ENCODE data around the gene NME4. TPM values are rescaled to one million over a fixed set of nuclear protein-coding genes. Genes with fewer than 3 reads are reported as not detected.
A peak's percentile ranks its signal among the peaks of the same experiment; 100 is the strongest.

Gene NME4
- polyA plus RNA-seq, 1 of the 3 experiments (the other 2 are of a cell fraction) = 509 TPM

GRCh38 chr16:379183-379960, 17.6 kb upstream of the NME4 start:
- Histone ChIP-seq H3K9ac (no peak overlapping the region), H3K27me3 (ENCODE audit: insufficient read depth) (no peaks in the 10 kb centered on the region), H3K9me2 (no peaks in the 10 kb centered on the region), H3F3A (replicated peaks; ENCODE audit: insufficient read depth) (no peaks in the 10 kb centered on the region), H3K4me3 (ENCODE audit: low read depth in 2 of 2, low read length in 1 of 2) (no peak overlapping the region), H3K9me3 (no peaks in the 10 kb centered on the region), H3K27ac (ENCODE audit: low read depth in 2 of 2, low read length in 1 of 2) (no peak overlapping the region), H3K36me3 (replicated peaks in 1 of 2; ENCODE audit: control insufficient read depth in 1 of 2, insufficient read depth in 2 of 2, low read length in 1 of 2) (peaks cover 0 to 30% of the 10 kb centered on the region in 2 experiments), H3K4me2 (peak overlapping the region; percentile 97; the same call in 1 of the 2 replicates), H2AFZ (ENCODE audit: low read depth) (no peak overlapping the region), H3K79me2 (ENCODE audit: insufficient read depth) (peaks cover 29% of the 10 kb centered on the region), H3K4me1 (ENCODE audit: control insufficient read depth in 1 of 2, insufficient read depth in 2 of 2, low read depth in 1 of 2, low read length in 1 of 2) (peaks cover 5 to 23% of the 10 kb centered on the region in 2 experiments; a peak in 2 of 4 replicates), H4K20me1 (ENCODE audit: insufficient read depth) (peaks cover 17% of the 10 kb centered on the region)
- 53% methylated on average over 3 of the region's 16 CpGs for WGBS (ENCODE audit: low lambda C conversion rate)
- no peak for DNase-seq
- POLR2A ChIA-PET = interaction anchor here (0.7 kb wide), 1 partner anchor 206 kb away, joined by 3 read pairs; no protein-coding TSS in a partner anchor
- CTCF ChIA-PET = interaction anchor here (0.6 to 1.8 kb wide), 2 partner anchors 17 to 312 kb away, joined by 3 to 9 read pairs; no protein-coding TSS in a partner anchor
- TF ChIP-seq NRF1 (IDR thresholded peaks at IDR 0.05; ENCODE audit: low read depth, low read length) (no peak), FOSL2 (IDR thresholded peaks at IDR 0.05; ENCODE audit: borderline replicate concordance, low read depth) (no peak), GABPA (IDR thresholded peaks at IDR 0.05; ENCODE audit: low read depth) (no peak), EZH2phosphoT487 (IDR thresholded peaks at IDR 0.05; ENCODE audit: borderline replicate concordance, low read depth) (no peak), NFIC (IDR thresholded peaks at IDR 0.05; ENCODE audit: borderline replicate concordance) (no peak), RFX5 (IDR thresholded peaks at IDR 0.05; ENCODE audit: low read length) (no peak), SIN3A (IDR thresholded peaks at IDR 0.05; ENCODE audit: borderline replicate concordance, low read depth, low read length) (no peak), MEF2A (IDR thresholded peaks at IDR 0.05; ENCODE audit: borderline replicate concordance, low read depth) (no peak), POLR2AphosphoS5 (IDR thresholded peaks at IDR 0.05; ENCODE audit: low read depth, low read length) (no peak), EP300 (IDR thresholded peaks at IDR 0.05; ENCODE audit: borderline replicate concordance in 1 of 2, low read depth in 1 of 2, low read length in 1 of 2) (no peak), RCOR1 (IDR thresholded peaks at IDR 0.05; ENCODE audit: low read length) (no peak), ELF1 (IDR thresholded peaks at IDR 0.05) (no peak), PBX3 (IDR thresholded peaks at IDR 0.05) (no peak), YY1 (IDR thresholded peaks at IDR 0.05; ENCODE audit: low read depth) (no peak), MAX (IDR thresholded peaks at IDR 0.05; ENCODE audit: low read depth) (no peak), USF1 (IDR thresholded peaks at IDR 0.05; ENCODE audit: borderline replicate concordance, low read depth) (no peak), ZBTB33 (IDR thresholded peaks at IDR 0.05; ENCODE audit: borderline replicate concordance, low read depth) (no peak), FOXJ3 (CRISPR knock-in tag; IDR thresholded peaks at IDR 0.05) (no peak)
